Erythroblast (primary cell): ENCODE results near the gene GJC1.
A peak's percentile ranks its signal among the peaks of the same experiment; 100 is the strongest.

Source experiments
- DNase-seq, 2 experiments: peaks; one replicate each; lab custom pipeline; 2025; lab: John Stamatoyannopoulos, UW
- GATA1 ChIP-seq: IDR thresholded peaks from 2 replicates; pipeline ENCODE4 v1.6.1; 2011; ENCODE audit warnings: low read depth, mild to moderate bottlenecking, control low read depth, low read length, moderate library complexity
- POLR2A ChIP-seq: IDR thresholded peaks from 2 replicates; pipeline ENCODE4 v1.6.1; 2011; ENCODE audit warnings: mild to moderate bottlenecking, low read length

GJC1 gene

GRCh38 chr17:44782326-44782850 lies 47.7 kb downstream of the GJC1 start:
- no peak for DNase-seq
- TF ChIP-seq GATA1 (no peak), POLR2A (no peak)

GRCh38 chr17:44781551-44782325 lies 48.3 kb downstream of the GJC1 start:
- TF ChIP-seq POLR2A (no peak), GATA1 (no peak)
- no peak for DNase-seq

DNA sequence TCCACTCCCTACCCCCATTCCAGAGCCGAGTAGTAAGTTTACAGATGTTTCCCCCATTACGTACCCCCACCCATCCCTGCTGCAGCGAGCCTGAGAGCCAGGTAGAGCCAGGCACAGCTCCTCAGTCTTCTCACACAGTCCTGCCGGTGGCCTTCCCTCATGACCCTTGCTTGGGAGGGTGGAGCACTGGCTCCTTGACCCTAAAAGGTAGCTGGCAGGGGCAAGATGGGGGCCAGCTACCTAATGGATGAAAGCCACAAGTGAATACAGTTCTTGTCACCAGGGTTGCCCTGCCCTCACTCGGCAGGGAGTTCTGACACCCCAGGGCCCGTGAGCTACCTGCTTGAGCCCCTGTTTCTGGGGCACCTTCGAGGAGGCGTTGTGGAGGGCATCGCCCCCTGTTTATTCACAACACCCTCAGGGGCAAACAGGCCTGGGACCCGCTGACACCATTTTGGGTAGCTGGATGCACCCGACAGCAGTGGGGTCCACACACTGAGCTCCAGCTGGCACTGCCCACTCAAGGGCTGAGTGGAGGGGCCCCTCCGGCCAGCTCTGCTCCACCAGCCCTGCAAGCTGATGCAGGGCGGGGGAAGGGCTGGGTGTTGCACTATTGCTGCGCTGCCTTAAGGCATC lies 49.1 kb downstream of the GJC1 start:
- no peak for DNase-seq
- TF ChIP-seq GATA1: no peak
- TF ChIP-seq POLR2A: no peak

GRCh38 chr17:44780161-44780560 lies 49.9 kb downstream of the GJC1 start:
- no peak for DNase-seq
- TF ChIP-seq POLR2A (no peak), GATA1 (no peak)

- no peak for TF ChIP-seq GATA1
- TF ChIP-seq POLR2A: no peak
- DNase-seq: peak; percentile 76 to 89
Measured at GRCh38 chr17:44779211-44780025, 50.7 kb downstream of the GJC1 start.

- DNase-seq: no peak
- TF ChIP-seq GATA1 (no peak), POLR2A (no peak)
Measured at GRCh38 chr17:44778656-44779210, 51.4 kb downstream of the GJC1 start.

- DNase-seq: no peak
- no peak for TF ChIP-seq GATA1
- TF ChIP-seq POLR2A: no peak
Measured at GRCh38 chr17:44777394-44778348, 52.4 kb downstream of the GJC1 start.

GRCh38 chr17:44776628-44777393 lies 53.3 kb downstream of the GJC1 start:
- TF ChIP-seq POLR2A (no peak), GATA1 (no peak)
- no peak for DNase-seq

DNA sequence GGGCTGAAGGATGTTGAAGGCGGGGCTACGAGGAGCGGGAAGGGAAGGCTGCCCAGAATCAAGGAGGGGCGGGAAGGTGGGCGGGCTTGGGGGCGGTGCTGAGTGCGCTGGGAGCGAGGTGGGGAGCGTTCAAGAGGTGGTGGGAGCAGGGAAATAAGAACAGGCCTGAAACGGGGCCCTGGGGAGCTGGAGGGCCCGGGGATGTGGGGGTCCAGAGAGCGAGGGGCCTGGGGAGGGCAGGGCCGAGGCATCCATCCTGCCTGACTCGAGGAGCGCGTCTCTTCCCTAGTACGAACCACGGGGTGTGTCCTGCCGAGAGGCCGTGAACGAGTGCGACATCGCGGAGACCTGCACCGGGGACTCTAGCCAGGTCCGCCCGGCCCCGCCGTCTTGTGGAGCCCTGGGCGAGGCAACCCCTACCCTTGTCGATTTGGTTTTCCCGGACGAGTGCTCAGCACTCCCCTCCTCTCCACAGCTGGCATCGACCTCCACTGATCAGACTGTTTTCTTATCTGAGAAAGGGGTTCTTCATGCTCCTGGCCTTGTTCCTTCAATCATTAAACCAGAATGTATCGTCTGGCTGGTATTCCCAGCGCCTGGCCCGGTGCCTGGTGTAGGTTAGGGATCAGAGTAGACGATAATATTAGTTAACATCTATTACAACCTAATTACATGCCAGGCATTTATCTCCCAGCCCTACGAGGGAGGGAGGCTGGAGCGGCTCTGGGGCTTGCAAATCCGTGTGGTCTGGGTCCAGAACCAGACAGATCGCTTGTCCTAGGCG lies 54.1 kb downstream of the GJC1 start:
- no peak for DNase-seq
- TF ChIP-seq POLR2A: no peak
- no peak for TF ChIP-seq GATA1

DNA sequence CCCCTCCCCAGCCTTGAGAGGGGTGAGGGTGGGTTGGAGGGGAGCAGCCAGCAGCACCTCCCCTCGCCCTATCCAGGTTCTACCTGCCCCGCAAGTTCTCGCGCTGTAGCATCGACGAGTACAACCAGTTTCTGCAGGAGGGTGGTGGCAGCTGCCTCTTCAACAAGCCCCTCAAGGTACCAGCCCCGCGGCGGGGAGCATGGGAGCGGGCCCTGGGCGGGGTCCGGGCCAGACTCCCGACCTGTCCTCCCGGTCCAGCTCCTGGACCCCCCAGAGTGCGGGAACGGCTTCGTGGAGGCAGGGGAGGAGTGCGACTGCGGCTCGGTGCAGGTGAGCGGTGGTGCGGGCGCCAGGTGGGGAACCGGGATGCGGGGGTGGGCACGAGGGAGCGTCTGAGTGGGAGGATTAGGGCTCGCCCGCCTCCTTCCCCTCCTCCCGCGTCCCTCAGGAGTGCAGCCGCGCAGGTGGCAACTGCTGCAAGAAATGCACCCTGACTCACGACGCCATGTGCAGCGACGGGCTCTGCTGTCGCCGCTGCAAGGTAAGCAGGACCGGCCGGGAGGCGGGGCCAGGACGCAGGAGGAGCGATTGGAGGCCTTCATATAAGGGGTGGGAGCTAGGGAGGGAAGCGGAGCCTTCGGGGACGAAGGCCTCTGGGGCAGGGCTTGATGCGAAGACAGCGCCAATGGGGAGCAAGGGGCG lies 54.8 kb downstream of the GJC1 start:
- TF ChIP-seq POLR2A (no peak), GATA1 (no peak)
- peak; percentile 97 to 98 for DNase-seq
